Stimulated activated naive B cell treated with anti-CD40 and anti-IgM and Interleukin-4, amounts not matched to agents 10 μg/mL and 1 μg/mL and 100 μg/mL, for 72 hours (primary cell): Measurements from ENCODE around the gene FIBCD1.
A peak's percentile ranks its signal among the peaks of the same experiment; 100 is the strongest.

Source experiments
- ATAC-seq, 2 donors: fragments of 150-1000 bp; cut with Tn5 transposase; replicated peaks; 2 replicates each; pipeline ENCODE4 v1.10.0; 2021; ENCODE audit warnings: moderate library complexity in 1 of 2
- DNase-seq: peaks from one replicate; pipeline ENCODE4 v3.0.0; 2021
- H3K27ac Mint-ChIP-seq: one replicate; pipeline ENCODE4 v1.8.0; 2022; ENCODE audit warnings: mild to moderate bottlenecking, mixed read lengths
- H3K27me3 Mint-ChIP-seq, 2 donors: one replicate each; pipeline ENCODE4 v1.8.0; 2022; ENCODE audit warnings: mixed read lengths in 2 of 2
- H3K36me3 Mint-ChIP-seq, 2 donors: one replicate each; pipeline ENCODE4 v1.8.0; 2022; ENCODE audit warnings: mixed read lengths in 2 of 2, mild to moderate bottlenecking in 1 of 2
- H3K4me1 Mint-ChIP-seq, 2 donors: one replicate each; pipeline ENCODE4 v1.8.0; 2022; ENCODE audit warnings: mixed read lengths in 2 of 2, mild to moderate bottlenecking in 1 of 2
- H3K4me3 Mint-ChIP-seq, 2 donors: one replicate each; pipeline ENCODE4 v1.8.0; 2022; ENCODE audit warnings: mild to moderate bottlenecking in 2 of 2, mixed read lengths in 2 of 2, moderate library complexity in 1 of 2
- H3K9me3 Mint-ChIP-seq, 2 donors: one replicate each; pipeline ENCODE4 v1.8.0; 2022; ENCODE audit warnings: mixed read lengths in 2 of 2, mild to moderate bottlenecking in 1 of 2

FIBCD1 gene

GRCh38 chr9:130901498-130902203 is 37.4 kb downstream of the FIBCD1 start:
- no peak for DNase-seq
- Mint-ChIP-seq H3K9me3 (no peaks in the 10 kb centered on the region), H3K4me3 (no peak overlapping the region), H3K27me3 (peaks cover 16 to 28% of the 10 kb centered on the region in 2 donors), H3K4me1 (no peaks in the 10 kb centered on the region), H3K36me3 (no peaks in the 10 kb centered on the region), H3K27ac (no peak overlapping the region)
- no peak for ATAC-seq

DNA sequence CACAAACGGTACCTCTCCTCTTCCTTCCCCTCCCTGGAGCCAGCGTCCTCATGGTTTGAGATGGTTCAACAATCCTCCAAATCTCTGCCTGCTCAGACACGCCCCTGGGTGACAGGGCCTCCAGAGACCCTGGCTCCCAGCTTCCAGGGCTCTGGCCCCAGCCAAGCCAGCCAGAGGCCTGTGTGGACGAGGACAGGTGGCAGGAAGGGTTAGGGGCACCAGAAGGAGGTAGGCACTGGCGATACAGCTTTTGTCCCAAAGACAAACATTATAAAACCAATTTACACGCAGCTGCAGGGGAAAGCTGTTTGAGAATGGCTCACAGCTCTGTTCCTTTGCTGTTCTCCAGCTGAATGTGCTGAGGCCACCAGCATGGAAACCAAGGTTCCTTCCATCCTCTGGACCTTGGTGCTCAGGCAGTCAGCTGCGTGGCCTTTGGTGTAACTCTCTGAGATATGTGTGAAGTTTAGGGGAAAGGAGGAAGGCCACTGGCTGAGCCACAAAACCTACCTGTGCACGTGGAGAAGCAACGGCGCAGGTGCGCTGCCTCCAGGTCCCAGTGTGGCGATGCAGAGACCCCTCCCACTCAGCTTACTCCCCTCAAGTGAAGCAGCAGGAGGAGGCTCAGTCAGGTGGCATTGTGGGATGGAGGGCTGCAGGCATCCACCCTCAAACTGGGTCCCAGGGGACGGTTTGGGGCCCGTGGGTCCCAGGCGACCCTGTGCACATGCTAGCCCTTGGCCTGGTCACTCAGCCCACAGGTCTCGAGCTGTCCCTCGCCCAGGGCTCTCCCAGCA is 38.1 kb downstream of the FIBCD1 start:
- ATAC-seq (no peak), DNase-seq (no peak)
- Mint-ChIP-seq H3K36me3 (no peaks in the 10 kb centered on the region), H3K4me1 (no peaks in the 10 kb centered on the region), H3K27me3 (peaks cover 16 to 20% of the 10 kb centered on the region in 2 donors), H3K9me3 (no peaks in the 10 kb centered on the region), H3K4me3 (no peak overlapping the region), H3K27ac (no peak overlapping the region)

GRCh38 chr9:130899051-130899748 is 39.8 kb downstream of the FIBCD1 start:
- H3K27ac Mint-ChIP-seq: no peak overlapping the region
- DNase-seq: no peak
- no peaks in the 10 kb centered on the region for H3K4me1 Mint-ChIP-seq
- H3K9me3 Mint-ChIP-seq: no peaks in the 10 kb centered on the region
- H3K36me3 Mint-ChIP-seq: no peaks in the 10 kb centered on the region
- H3K4me3 Mint-ChIP-seq: no peak overlapping the region
- no peak for ATAC-seq
- peaks cover 13 to 16% of the 10 kb centered on the region in 2 donors for H3K27me3 Mint-ChIP-seq

DNA sequence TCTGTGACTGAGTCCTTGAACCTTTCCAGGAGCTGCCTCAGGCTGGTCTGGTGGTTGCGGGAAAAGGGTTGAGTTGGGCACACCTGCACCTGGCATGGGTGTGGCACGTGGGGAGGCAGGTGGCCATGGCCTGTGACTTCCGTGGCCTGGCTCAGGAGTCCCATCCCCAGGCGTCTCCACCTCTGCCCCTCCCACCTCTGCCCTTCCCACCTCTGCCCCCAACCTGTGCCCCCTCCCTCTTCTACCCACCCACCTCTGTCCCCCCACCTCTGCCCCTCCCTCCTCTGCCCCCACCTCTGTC is 40.5 kb downstream of the FIBCD1 start:
- Mint-ChIP-seq H3K4me3 (no peak overlapping the region), H3K36me3 (peaks cover 0 to 2% of the 10 kb centered on the region in 2 donors), H3K4me1 (peaks cover 3 to 4% of the 10 kb centered on the region in 2 donors), H3K27me3 (peaks cover 13% of the 10 kb centered on the region in 2 donors), H3K9me3 (no peaks in the 10 kb centered on the region), H3K27ac (no peak overlapping the region)
- DNase-seq (no peak), ATAC-seq (no peak)

DNA sequence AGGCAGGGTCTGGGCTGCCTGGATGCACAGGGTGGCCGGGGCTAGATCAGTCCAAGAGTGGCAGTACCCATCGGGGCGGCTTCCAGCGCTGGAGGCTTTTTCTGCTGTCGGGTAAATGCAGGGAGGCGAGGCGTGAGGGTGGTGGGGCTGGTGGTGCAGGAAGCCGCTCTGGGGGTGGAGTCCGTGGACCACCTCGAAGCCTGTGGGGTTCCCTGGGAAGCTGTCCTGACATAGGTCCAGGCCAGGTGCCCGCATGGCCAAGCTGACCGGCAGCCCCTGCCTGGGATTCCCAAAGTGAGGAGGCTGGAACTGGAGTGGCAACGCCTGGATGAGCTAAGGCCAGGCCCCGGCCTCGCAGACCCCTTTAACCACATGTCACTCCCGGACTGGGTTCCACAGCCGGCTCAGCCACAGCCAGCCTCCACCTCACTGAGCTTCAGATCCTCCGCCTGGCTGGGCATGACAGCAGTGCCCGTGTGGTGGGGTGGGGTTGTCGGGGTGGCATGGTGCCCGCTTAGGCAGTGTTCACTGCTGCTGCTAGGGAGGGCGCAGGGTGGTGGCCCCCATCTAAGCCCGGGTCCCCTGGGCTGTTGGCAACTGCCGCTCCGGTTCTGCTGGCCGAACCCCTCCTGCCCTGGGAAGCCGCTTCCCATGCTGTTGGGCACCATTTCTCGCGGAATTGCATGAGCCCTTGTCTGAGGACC is 41.0 kb downstream of the FIBCD1 start:
- H3K9me3 Mint-ChIP-seq: no peaks in the 10 kb centered on the region
- peaks cover 0 to 6% of the 10 kb centered on the region in 2 donors for H3K36me3 Mint-ChIP-seq
- H3K27ac Mint-ChIP-seq: no peak overlapping the region
- no peak overlapping the region for H3K4me3 Mint-ChIP-seq
- DNase-seq (no peak), ATAC-seq (no peak)
- H3K27me3 Mint-ChIP-seq: peaks cover 11 to 13% of the 10 kb centered on the region in 2 donors
- peaks cover 5 to 6% of the 10 kb centered on the region in 2 donors for H3K4me1 Mint-ChIP-seq

DNA sequence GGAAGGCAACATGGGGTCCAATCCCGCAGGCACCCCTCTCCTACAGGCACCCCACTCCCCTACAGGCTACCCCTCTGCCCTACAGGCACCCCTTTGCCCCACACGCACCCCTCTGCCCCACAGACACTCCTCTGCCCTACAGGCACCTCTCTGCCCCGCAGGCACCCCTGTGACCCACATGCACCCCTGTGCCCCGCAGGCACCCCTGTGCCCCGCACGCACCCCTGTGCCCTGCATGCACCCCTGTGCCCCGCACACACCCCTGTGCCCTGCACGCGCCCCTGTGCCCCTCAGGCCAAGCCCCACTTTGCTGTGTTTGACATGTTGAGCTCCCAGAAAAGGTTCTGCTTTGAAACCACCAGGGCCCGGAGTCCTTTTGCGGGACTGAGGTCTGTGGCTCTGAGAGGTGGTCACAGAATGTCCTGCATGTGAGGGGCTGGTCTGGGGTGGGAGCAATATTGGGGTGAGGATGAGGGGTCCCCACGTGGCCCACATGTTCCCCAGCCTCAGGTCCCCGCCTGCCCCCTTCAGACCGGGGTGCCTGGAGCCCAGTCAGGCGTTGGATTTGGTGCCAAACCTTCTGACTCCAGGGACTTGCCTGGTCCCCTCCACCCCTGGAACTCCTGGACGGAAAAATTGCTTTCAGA is 41.8 kb downstream of the FIBCD1 start:
- peaks cover 11 to 13% of the 10 kb centered on the region in 2 donors for H3K27me3 Mint-ChIP-seq
- H3K36me3 Mint-ChIP-seq: peaks cover 0 to 7% of the 10 kb centered on the region in 2 donors
- H3K4me1 Mint-ChIP-seq: peaks cover 6 to 7% of the 10 kb centered on the region in 2 donors
- DNase-seq: no peak
- ATAC-seq: no peak
- no peak overlapping the region for H3K4me3 Mint-ChIP-seq
- H3K27ac Mint-ChIP-seq: no peak overlapping the region
- no peaks in the 10 kb centered on the region for H3K9me3 Mint-ChIP-seq

DNA sequence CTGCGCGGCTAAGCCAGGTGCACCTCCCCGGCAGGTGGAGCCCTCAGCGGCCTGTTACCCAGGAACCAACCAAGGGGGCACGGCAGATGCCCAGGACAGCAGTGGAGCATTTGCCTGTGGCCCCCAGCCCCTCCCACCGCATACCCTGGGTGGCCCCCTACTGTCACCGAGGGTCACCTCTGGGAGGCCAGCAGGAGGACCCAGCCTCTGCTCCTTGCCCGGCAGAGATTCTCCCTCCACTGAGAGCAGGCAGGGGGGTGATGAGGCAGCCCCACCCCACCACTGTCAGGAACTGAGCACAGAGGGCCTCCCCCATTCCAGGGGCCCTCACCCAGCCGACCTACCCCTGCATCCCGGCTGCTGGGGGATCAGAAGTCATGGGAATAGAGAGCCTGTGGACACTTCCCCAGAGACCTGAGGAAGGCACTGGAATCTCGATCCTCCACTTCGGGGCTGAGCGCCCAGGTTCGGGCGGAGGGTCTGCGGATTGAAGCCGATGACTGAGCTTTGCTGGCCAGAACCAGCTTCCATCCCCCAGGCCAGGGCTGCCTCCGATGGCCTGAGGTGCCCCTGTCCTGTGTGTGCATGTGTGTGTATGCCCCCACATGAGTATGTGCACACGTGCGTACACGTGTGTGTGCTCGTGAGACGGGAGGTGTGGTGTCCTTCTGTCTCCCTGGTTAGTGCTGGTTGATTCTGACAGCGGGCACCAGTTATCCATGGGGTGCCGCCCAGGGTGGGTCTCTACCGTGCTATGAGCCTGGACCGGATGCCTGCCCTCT is 42.6 kb downstream of the FIBCD1 start, which contains the start of gene QRFP:
Gene QRFP (minus strand): TSS at position 580 of the 782 bp plus-strand sequence. CDS start 2,974 bp downstream, outside the sequence.
- no peak within 1 kb of the TSS for H3K27ac Mint-ChIP-seq
- ATAC-seq: no peak
- H3K36me3 Mint-ChIP-seq: peaks cover 0 to 10% of the 10 kb centered on the region in 2 donors
- H3K9me3 Mint-ChIP-seq: no peaks in the 10 kb centered on the region
- H3K4me1 Mint-ChIP-seq: peaks cover 6 to 7% of the 10 kb centered on the region in 2 donors
- H3K27me3 Mint-ChIP-seq: peaks cover 11 to 13% of the 10 kb centered on the region in 2 donors
- DNase-seq: no peak
- no peak within 1 kb of the TSS for H3K4me3 Mint-ChIP-seq

GRCh38 chr9:130895481-130896232 is 43.4 kb downstream of the FIBCD1 start:
- peaks cover 6 to 7% of the 10 kb centered on the region in 2 donors for H3K4me1 Mint-ChIP-seq

DNA sequence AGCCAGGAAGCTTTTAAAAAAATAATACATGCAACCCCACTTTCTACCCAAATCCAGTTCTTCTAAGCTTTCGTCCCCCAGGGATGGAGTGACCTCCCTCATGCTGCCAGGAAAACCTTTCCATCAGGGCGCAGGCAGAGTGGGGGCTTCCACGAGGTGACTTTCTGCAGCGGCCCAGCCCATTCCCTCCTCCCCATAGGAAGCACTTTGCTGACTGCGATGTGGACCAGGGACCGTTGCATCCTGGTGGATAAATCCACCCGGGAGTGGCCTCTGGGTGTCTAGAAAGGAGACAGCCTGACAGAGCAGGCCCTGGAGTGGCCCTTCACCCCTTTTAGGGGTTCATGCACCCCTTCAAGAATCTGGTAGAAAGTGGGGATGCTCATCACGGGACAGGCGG is 44.0 kb downstream of the FIBCD1 start:
- Mint-ChIP-seq H3K4me3 (no peak overlapping the region), H3K4me1 (peaks cover 6 to 7% of the 10 kb centered on the region in 2 donors), H3K27me3 (peaks cover 0 to 5% of the 10 kb centered on the region in 2 donors), H3K9me3 (no peaks in the 10 kb centered on the region), H3K27ac (no peak overlapping the region), H3K36me3 (peaks cover 0 to 10% of the 10 kb centered on the region in 2 donors)
- DNase-seq (no peak), ATAC-seq (no peak)

More at GRCh38 chr9:130895481-130896232, 43.4 kb downstream of the FIBCD1 start:
- no peak overlapping the region for H3K4me3 Mint-ChIP-seq
- peaks cover 5 to 9% of the 10 kb centered on the region in 2 donors for H3K27me3 Mint-ChIP-seq
- no peaks in the 10 kb centered on the region for H3K9me3 Mint-ChIP-seq
- no peak for ATAC-seq
- no peak overlapping the region for H3K27ac Mint-ChIP-seq
- no peak for DNase-seq
- H3K36me3 Mint-ChIP-seq: peaks cover 0 to 10% of the 10 kb centered on the region in 2 donors

DNA sequence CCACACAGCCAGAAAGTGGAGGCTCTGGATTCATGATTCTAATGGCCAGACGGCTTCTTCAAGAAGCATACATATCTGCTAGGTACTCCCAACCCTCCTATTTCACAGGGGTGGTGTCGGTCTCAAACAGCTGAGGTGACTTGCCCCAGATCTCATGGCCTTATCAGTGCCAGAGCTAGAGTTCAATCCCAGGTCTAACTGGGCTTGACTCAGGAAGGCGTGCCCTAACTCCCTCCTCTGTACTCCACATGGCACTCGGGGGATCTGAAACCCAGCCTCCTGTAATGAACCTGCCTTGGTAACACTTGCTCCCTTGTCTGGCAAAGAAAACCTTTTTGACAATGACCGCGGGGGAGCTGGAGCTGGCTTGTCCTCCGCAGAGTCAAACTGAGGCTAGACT is 44.5 kb downstream of the FIBCD1 start:
- Mint-ChIP-seq H3K4me3 (no peak overlapping the region), H3K4me1 (peaks cover 6 to 7% of the 10 kb centered on the region in 2 donors), H3K36me3 (peaks cover 0 to 10% of the 10 kb centered on the region in 2 donors), H3K27me3 (peaks cover 0 to under 1% of the 10 kb centered on the region in 2 donors), H3K27ac (peak overlapping the region; percentile 31), H3K9me3 (no peaks in the 10 kb centered on the region)
- DNase-seq (no peak), ATAC-seq (no peak)

- ATAC-seq (peak; percentile 71 to 82), DNase-seq (no peak)
- H3K27ac Mint-ChIP-seq: peak overlapping the region; percentile 85
- no peaks in the 10 kb centered on the region for H3K9me3 Mint-ChIP-seq
- H3K4me3 Mint-ChIP-seq: peak overlapping the region in 1 of 2 donors; percentile 50
- H3K27me3 Mint-ChIP-seq: no peaks in the 10 kb centered on the region
- H3K4me1 Mint-ChIP-seq: peaks cover 6 to 7% of the 10 kb centered on the region in 2 donors
- H3K36me3 Mint-ChIP-seq: peaks cover 0 to 14% of the 10 kb centered on the region in 2 donors
These were observed 45.5 kb downstream of the FIBCD1 start for GRCh38 chr9:130893341-130894101.
